Esophagus squamous epithelium (tissue), 5 donors: Measurements from ENCODE around the gene WFDC9. TPM values are rescaled to one million over a fixed set of nuclear protein-coding genes. Genes with fewer than 3 reads are reported as not detected.

Source experiments
- DNase-seq: peaks from one replicate; lab custom pipeline; 2025; lab: John Stamatoyannopoulos, UW
- H3K27ac ChIP-seq, 4 donors: fragments of 200-600 bp; sonication (generic); one replicate each; pipeline ENCODE4 v1.5.1; 2016 to 2019; ENCODE audit warnings: mild to moderate bottlenecking in 1 of 4
- H3K27me3 ChIP-seq, 4 donors: fragments of 200-600 bp; sonication (generic); 1 replicate in 3 of 4; 2 replicates in 1 of 4; pipeline versions ENCODE4 v1.5.1 to v1.6.0; 2017 to 2021; ENCODE audit warnings: antibody characterized with exemption in 1 of 4
- H3K36me3 ChIP-seq, 3 donors: fragments of 200-600 bp; sonication (generic); one replicate each; pipeline ENCODE4 v1.5.1; 2016 to 2019
- H3K4me1 ChIP-seq, 3 donors: fragments of 200-600 bp; sonication (generic); one replicate each; pipeline ENCODE4 v1.5.1; 2017 to 2019
- H3K4me3 ChIP-seq, 4 donors: fragments of 200-600 bp; sonication (generic); 1 replicate in 3 of 4; 2 replicates in 1 of 4; pipeline ENCODE4 v1.5.1; 2016 to 2019; ENCODE audit warnings: mild to moderate bottlenecking in 2 of 4, moderate library complexity in 1 of 4
- H3K9me3 ChIP-seq, 3 donors: fragments of 200-600 bp; sonication (generic); one replicate each; pipeline ENCODE4 v1.5.1; 2016 to 2019
- CTCF ChIP-seq, 6 experiments: fragments of 450-650 bp in 4 of 6; fragments of 200-600 bp in 2 of 6; sonication (generic) in 2 of 6; IDR thresholded peaks; one replicate each; pipeline ENCODE4 v1.5.1; 2016 to 2019; ENCODE audit warnings: antibody characterized with exemption in 6 of 6, mild to moderate bottlenecking in 4 of 6, moderate library complexity in 4 of 6
- POLR2A ChIP-seq, 4 donors: fragments of 450-650 bp; IDR thresholded peaks; one replicate each; pipeline ENCODE4 v1.6.1; 2017; ENCODE audit warnings: antibody characterized with exemption in 4 of 4, mild to moderate bottlenecking in 4 of 4, moderate library complexity in 3 of 4
- WGBS, 2 donors: methylation state at CpG; one replicate each; pipeline ENCODE4 v1.1.5; 2018; 5-methylcytosine and 5-hydroxymethylcytosine counted together
- intact Hi-C: fragments of 100-400 bp; cut with DNase I; formaldehyde crosslinking; loops from one replicate; pipeline ENCODE4 v1.15.0; 2022
- total RNA-seq, 4 donors: library from RNA; depleted of rRNA; stranded (reverse); fragments of >200 nt; gene quantifications; one replicate each; pipeline ENCODE4 v1.1.0, GENCODE V29; 2016
- donor health status: DM: yes; HTN: yes; CAD: no.

The WFDC9 gene
- total RNA-seq, 4 donors from 2014 or later, result not detected

GRCh38 chr20:45617591-45617990 is 13.5 kb downstream of the WFDC9 start:
- Histone ChIP-seq H3K27me3 (peaks cover 0 to 15% (median 0%) of the 10 kb centered on the region in 4 donors), H3K9me3 (no peaks in the 10 kb centered on the region), H3K36me3 (no peaks in the 10 kb centered on the region), H3K27ac (no peak overlapping the region), H3K4me1 (no peaks in the 10 kb centered on the region), H3K4me3 (no peak overlapping the region)
- intact Hi-C loops, result no loop called here
- DNase-seq, result no peak
- no peak for TF ChIP-seq CTCF (IDR thresholded peaks at IDR 0.05)
- no peak for TF ChIP-seq POLR2A (IDR thresholded peaks at IDR 0.05)
- WGBS, 2 donors, result 94% methylated on average over 2 of the region's 2 CpGs

- intact Hi-C loops, result no loop called here
- Histone ChIP-seq H3K36me3 (no peaks in the 10 kb centered on the region), H3K27me3 (peaks cover 0 to 28% (median 0%) of the 10 kb centered on the region in 4 donors), H3K27ac (no peak overlapping the region), H3K4me1 (no peaks in the 10 kb centered on the region), H3K4me3 (no peak overlapping the region), H3K9me3 (no peaks in the 10 kb centered on the region)
- DNase-seq, result no peak
- TF ChIP-seq POLR2A (IDR thresholded peaks at IDR 0.05) (no peak), CTCF (IDR thresholded peaks at IDR 0.05) (no peak)
These were observed 18.8 kb downstream of the WFDC9 start for GRCh38 chr20:45612314-45612713.

GRCh38 chr20:45611054-45611453 is 20.0 kb downstream of the WFDC9 start:
- Histone ChIP-seq H3K27me3 (peaks cover 0 to 34% (median 0%) of the 10 kb centered on the region in 4 donors), H3K27ac (no peak overlapping the region), H3K36me3 (no peaks in the 10 kb centered on the region), H3K4me3 (no peak overlapping the region), H3K4me1 (no peaks in the 10 kb centered on the region), H3K9me3 (peaks cover 0 to 7% (median 4%) of the 10 kb centered on the region in 3 donors)
- intact Hi-C loops, result no loop called here
- TF ChIP-seq POLR2A (IDR thresholded peaks at IDR 0.05) (no peak), CTCF (IDR thresholded peaks at IDR 0.05) (no peak)
- DNase-seq, result no peak
- 64 to 69% methylated on average over 4 of the region's 4 CpGs for WGBS, 2 donors

- H3K4me3 ChIP-seq, result no peak overlapping the region
- H3K27me3 ChIP-seq, result peaks cover 0 to 26% (median 0%) of the 10 kb centered on the region in 4 donors
- intact Hi-C loops, result no loop called here
- no peak for DNase-seq
- 92 to 93% methylated on average over 1 of the region's 1 CpG for WGBS, 2 donors
- H3K27ac ChIP-seq, result no peak overlapping the region
- no peaks in the 10 kb centered on the region for H3K4me1 ChIP-seq
- no peak for TF ChIP-seq CTCF (IDR thresholded peaks at IDR 0.05)
- TF ChIP-seq POLR2A (IDR thresholded peaks at IDR 0.05), result no peak
- peaks cover 0 to 7% (median 4%) of the 10 kb centered on the region in 3 donors for H3K9me3 ChIP-seq
- H3K36me3 ChIP-seq, result no peaks in the 10 kb centered on the region
These were observed 23.3 kb downstream of the WFDC9 start for GRCh38 chr20:45607810-45608209.

GRCh38 chr20:45595235-45595634 is 35.8 kb downstream of the WFDC9 start:
- WGBS, 2 donors, result 0% methylated on average over 1 of the region's 1 CpG; no CpG with 5 or more reads in 1 of the 2 donors
- Histone ChIP-seq H3K4me1 (no peaks in the 10 kb centered on the region), H3K36me3 (no peaks in the 10 kb centered on the region), H3K9me3 (no peaks in the 10 kb centered on the region), H3K27me3 (peaks cover 0 to 59% (median 0%) of the 10 kb centered on the region in 4 donors), H3K27ac (no peak overlapping the region), H3K4me3 (no peak overlapping the region)
- intact Hi-C loops, result no loop called here
- no peak for DNase-seq
- no peak for TF ChIP-seq CTCF (IDR thresholded peaks at IDR 0.05)
- TF ChIP-seq POLR2A (IDR thresholded peaks at IDR 0.05), result no peak
